Naive thymus-derived CD4-positive, alpha-beta T cell (primary cell): Measurements from ENCODE around the gene TEX30. TPM values are rescaled to one million over a fixed set of nuclear protein-coding genes. Genes with fewer than 3 reads are reported as not detected.

Experiments used
- ATAC-seq: fragments of 150-1000 bp; cut with Tn5 transposase; 2 replicates; pipeline ENCODE4 v1.10.0; 2021; ENCODE audit warnings: mild to moderate bottlenecking, moderate library complexity
- CTCF ChIA-PET: fragments of 350-600 bp; sonication (Branson Sonifier 250); formaldehyde crosslinking; loops from one replicate; lab custom pipeline; 2021; ENCODE audit warnings: antibody characterized with exemption; lab: Charles Lee
- POLR2A ChIA-PET: fragments of 350-600 bp; sonication (Branson Sonifier 250); formaldehyde crosslinking; loops from one replicate; lab custom pipeline; 2021; ENCODE audit warnings: antibody characterized with exemption, inconsistent platforms; lab: Charles Lee
- DNase-seq, 9 donors: peaks; one replicate each; pipeline versions ENCODE4 v3.0.0 to v3.0.0-alpha.2; 2020 to 2022; ENCODE audit warnings: mixed read lengths in 1 of 9
- H3K27ac ChIP-seq: one replicate; pipeline ENCODE4 v1.7.0; 2013; ENCODE audit warnings: mild to moderate bottlenecking, low read depth, low read length, moderate library complexity
- H3K27me3 ChIP-seq, 2 donors: one replicate each; pipeline ENCODE4 v1.7.0; 2013; ENCODE audit warnings: low read length in 2 of 2, mild to moderate bottlenecking in 2 of 2, moderate library complexity in 2 of 2; ENCODE audit not compliant: control insufficient read depth in 2 of 2, insufficient read depth in 2 of 2
- H3K36me3 ChIP-seq, 3 experiments: 1 replicate in 2 of 3; 2 replicates in 1 of 3; pipeline ENCODE4 v1.7.0; 2013; ENCODE audit warnings: low read length in 3 of 3, mild to moderate bottlenecking in 3 of 3, moderate library complexity in 1 of 3; ENCODE audit not compliant: insufficient read depth in 3 of 3, control insufficient read depth in 2 of 3
- H3K4me1 ChIP-seq, 2 donors: one replicate each; pipeline ENCODE4 v1.7.0; 2013; ENCODE audit warnings: low read length in 2 of 2, mild to moderate bottlenecking in 2 of 2, moderate library complexity in 1 of 2; ENCODE audit not compliant: control insufficient read depth in 2 of 2, insufficient read depth in 2 of 2
- H3K4me3 ChIP-seq: 2 replicates; pipeline ENCODE4 v1.7.0; 2013; ENCODE audit warnings: mild to moderate bottlenecking, low read length
- H3K9me3 ChIP-seq, 3 experiments: 1 replicate in 2 of 3; 2 replicates in 1 of 3; pipeline ENCODE4 v1.7.0; 2013; ENCODE audit warnings: low read length in 3 of 3; ENCODE audit not compliant: control insufficient read depth in 2 of 3
- H3K27ac Mint-ChIP-seq, 9 donors: one replicate each; pipeline ENCODE4 v1.8.0; 2020 to 2022; ENCODE audit warnings: mixed read lengths in 9 of 9, mild to moderate bottlenecking in 8 of 9, moderate library complexity in 5 of 9, inconsistent platforms in 2 of 9
- H3K27me3 Mint-ChIP-seq, 5 donors: one replicate each; pipeline ENCODE4 v1.8.0; 2021 to 2022; ENCODE audit warnings: mixed read lengths in 5 of 5, mild to moderate bottlenecking in 1 of 5
- H3K36me3 Mint-ChIP-seq, 5 donors: one replicate each; pipeline ENCODE4 v1.8.0; 2020 to 2022; ENCODE audit warnings: mixed read lengths in 5 of 5, mild to moderate bottlenecking in 3 of 5, inconsistent platforms in 1 of 5
- H3K4me1 Mint-ChIP-seq, 7 donors: one replicate each; pipeline ENCODE4 v1.8.0; 2020 to 2022; ENCODE audit warnings: mixed read lengths in 7 of 7, mild to moderate bottlenecking in 3 of 7, inconsistent platforms in 1 of 7
- H3K4me3 Mint-ChIP-seq, 10 donors: one replicate each; pipeline ENCODE4 v1.8.0; 2020 to 2022; ENCODE audit warnings: mild to moderate bottlenecking in 10 of 10, mixed read lengths in 10 of 10, moderate library complexity in 6 of 10, inconsistent platforms in 2 of 10
- H3K9me3 Mint-ChIP-seq, 11 donors: one replicate each; pipeline ENCODE4 v1.8.0; 2020 to 2022; ENCODE audit warnings: mixed read lengths in 11 of 11, mild to moderate bottlenecking in 4 of 11, inconsistent platforms in 1 of 11, moderate library complexity in 1 of 11
- intact Hi-C, 2 donors: fragments of 100-400 bp; cut with micrococcal nuclease; formaldehyde crosslinking; loops; one replicate each; pipeline ENCODE4 v1.15.1; 2023
- polyA plus RNA-seq, 2 donors: library from polyadenylated mRNA; unstranded; fragments of 300-500 nt; fragmentation: Illumina TruSeq; gene quantifications; one replicate each; pipeline ENCODE4 v1.2.3, GENCODE V29; 2021
- total RNA-seq, 6 experiments: library from RNA in 5 of 6; stranded (reverse) in 5 of 6; gene quantifications; 1 replicate in 5 of 6; 2 replicates in 1 of 6; pipeline ENCODE4 v1.2.3 and lab custom pipeline; 2021 to 2026

Gene TEX30
- total and polyA plus RNA-seq, 7 experiments from 2014 or later: 3.7 to 30.8 (median 8.7) TPM

DNA sequence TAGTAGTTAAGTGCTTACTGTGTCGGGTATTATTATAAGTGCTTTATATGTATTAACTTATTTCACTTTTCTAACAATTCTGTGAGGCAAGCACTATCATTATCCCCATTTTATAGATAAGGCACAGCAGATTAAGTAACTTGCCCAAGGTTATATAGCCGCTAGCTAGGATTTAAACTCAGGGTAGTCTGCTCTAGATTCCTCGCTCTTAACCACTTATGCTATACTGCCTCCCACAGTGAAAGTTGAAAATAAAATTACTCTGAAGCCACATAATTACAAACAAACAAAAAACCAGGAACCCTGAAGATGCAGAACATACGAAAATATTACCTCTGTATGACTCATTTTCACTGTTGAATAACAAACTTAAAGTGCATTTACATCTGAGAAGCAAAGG is 3.9 kb downstream of the TEX30 start:
- ChIA-PET POLR2A (interaction anchor here (2.3 kb wide), 1 partner anchor 76 kb away, joined by 11 read pairs; the partner anchor contains the start of gene ERCC5), CTCF (interaction anchor here (0.6 kb wide), 1 partner anchor 76 kb away, joined by 3 read pairs; the partner anchor contains the start of gene ERCC5)
- H3K4me1 Mint-ChIP-seq: peaks cover 14 to 41% (median 35%) of the 10 kb centered on the region in 7 donors
- H3K27ac Mint-ChIP-seq: peak overlapping the region in 1 of 9 donors; percentile 4
- H3K27ac ChIP-seq: no peak overlapping the region
- H3K27me3 ChIP-seq: no peaks in the 10 kb centered on the region
- peaks cover 0 to under 1% (median 0%) of the 10 kb centered on the region in 11 donors for H3K9me3 Mint-ChIP-seq
- DNase-seq (no peak), ATAC-seq (no peak)
- no peaks in the 10 kb centered on the region for H3K9me3 ChIP-seq
- peaks cover 0 to 7% (median 0%) of the 10 kb centered on the region in 3 experiments for H3K36me3 ChIP-seq
- H3K4me3 Mint-ChIP-seq: no peak overlapping the region
- intact Hi-C loops: loop anchor here (5.0 kb wide), 3 partner anchors 42 to 377 kb away; no protein-coding TSS in a partner anchor
- H3K4me3 ChIP-seq: no peak overlapping the region
- no peaks in the 10 kb centered on the region for H3K27me3 Mint-ChIP-seq
- H3K36me3 Mint-ChIP-seq: peaks cover 0 to 6% (median 0%) of the 10 kb centered on the region in 5 donors
- peaks cover 0 to 7% of the 10 kb centered on the region in 2 donors for H3K4me1 ChIP-seq

DNA sequence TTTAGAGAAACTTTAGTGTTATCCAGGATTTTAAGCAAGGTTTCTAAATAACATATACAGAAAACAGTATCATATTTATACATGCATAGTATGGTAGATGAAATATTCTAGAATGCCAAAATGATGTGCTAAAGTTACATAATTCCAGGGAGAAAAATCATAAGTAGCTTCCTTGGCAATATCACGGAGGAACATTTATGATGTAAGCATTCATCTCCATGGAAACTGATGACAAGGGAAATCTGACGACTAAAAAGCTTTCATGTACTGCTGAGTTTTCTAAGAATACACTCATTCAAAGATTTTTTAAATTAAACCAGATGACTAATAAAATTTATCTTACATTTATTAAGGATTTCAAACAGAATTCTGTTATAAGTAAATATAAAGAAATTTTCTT is 4.7 kb downstream of the TEX30 start:
- no peak overlapping the region for H3K4me3 Mint-ChIP-seq
- intact Hi-C loops: no loop called here
- ChIA-PET POLR2A (interaction anchor here (0.6 to 2.3 kb wide), 3 partner anchors 77 to 624 kb away, joined by 3 to 11 read pairs (median 4); partner anchors contain the start of gene ERCC5), CTCF (no interaction called here)
- Histone ChIP-seq H3K4me1 (peaks cover 0 to 3% of the 10 kb centered on the region in 2 donors), H3K36me3 (peaks cover 0 to 7% (median 0%) of the 10 kb centered on the region in 3 experiments), H3K4me3 (no peak overlapping the region), H3K27me3 (no peaks in the 10 kb centered on the region), H3K27ac (no peak overlapping the region), H3K9me3 (no peaks in the 10 kb centered on the region)
- no peaks in the 10 kb centered on the region for H3K27me3 Mint-ChIP-seq
- H3K27ac Mint-ChIP-seq: no peak overlapping the region
- H3K36me3 Mint-ChIP-seq: peaks cover 0 to 6% (median 0%) of the 10 kb centered on the region in 5 donors
- ATAC-seq (no peak), DNase-seq (no peak)
- H3K4me1 Mint-ChIP-seq: peaks cover 12 to 37% (median 28%) of the 10 kb centered on the region in 7 donors
- H3K9me3 Mint-ChIP-seq: no peaks in the 10 kb centered on the region

DNA sequence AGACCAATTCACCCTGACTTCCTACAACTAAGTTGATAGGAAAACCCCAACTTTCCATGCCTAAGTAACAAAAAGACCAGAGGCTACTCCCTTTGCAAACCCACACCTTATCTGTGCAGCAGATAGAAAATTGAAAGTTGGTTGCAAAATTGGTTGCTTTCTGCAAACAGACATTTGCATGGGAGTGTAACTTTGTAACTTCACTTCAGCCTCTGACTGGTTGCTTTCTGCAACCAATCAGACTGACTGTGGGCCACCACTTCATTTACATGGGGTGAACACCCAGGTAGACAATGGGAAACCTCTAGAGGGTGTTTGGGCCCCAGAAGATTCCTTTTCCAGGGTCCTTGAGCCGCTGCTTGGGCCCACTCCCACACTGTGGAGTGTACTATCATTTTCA is 9.8 kb downstream of the TEX30 start:
- peaks cover 0 to 6% (median 0%) of the 10 kb centered on the region in 5 donors for H3K36me3 Mint-ChIP-seq
- H3K9me3 Mint-ChIP-seq: no peaks in the 10 kb centered on the region
- Histone ChIP-seq H3K27ac (no peak overlapping the region), H3K36me3 (no peaks in the 10 kb centered on the region), H3K9me3 (no peaks in the 10 kb centered on the region), H3K4me1 (no peaks in the 10 kb centered on the region), H3K27me3 (no peaks in the 10 kb centered on the region), H3K4me3 (no peak overlapping the region)
- no peaks in the 10 kb centered on the region for H3K27me3 Mint-ChIP-seq
- peaks cover 0 to 4% (median 0%) of the 10 kb centered on the region in 7 donors for H3K4me1 Mint-ChIP-seq
- POLR2A ChIA-PET: interaction anchor here (1.3 kb wide), 1 partner anchor 10 kb away, joined by 6 read pairs; the partner anchor contains the start of gene TEX30
- H3K27ac Mint-ChIP-seq: no peak overlapping the region
- ATAC-seq (no peak), DNase-seq (no peak)
- CTCF ChIA-PET: no interaction called here
- intact Hi-C loops: no loop called here
- H3K4me3 Mint-ChIP-seq: no peak overlapping the region

DNA sequence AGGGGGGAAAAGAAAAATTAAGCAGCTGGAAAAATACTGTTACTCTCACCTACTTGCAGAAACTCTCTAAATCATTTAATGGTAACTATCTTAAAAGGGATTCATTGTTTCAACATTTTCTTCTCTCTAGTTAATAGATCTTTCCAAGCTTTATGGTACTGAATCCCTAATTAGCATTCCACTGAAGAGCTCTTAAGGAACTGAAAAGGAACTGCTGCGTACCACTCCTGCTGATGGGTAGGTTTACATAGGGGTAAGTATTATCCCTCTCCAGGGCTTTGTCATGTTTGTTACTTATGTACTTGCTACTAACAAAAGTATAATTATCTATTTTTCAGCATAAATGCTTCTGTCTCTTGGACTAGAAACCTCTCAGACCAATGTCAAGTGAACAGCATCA is 12.5 kb downstream of the TEX30 start:
- Histone ChIP-seq H3K9me3 (no peaks in the 10 kb centered on the region), H3K27me3 (no peaks in the 10 kb centered on the region), H3K36me3 (no peaks in the 10 kb centered on the region), H3K4me1 (no peaks in the 10 kb centered on the region), H3K4me3 (no peak overlapping the region), H3K27ac (no peak overlapping the region)
- H3K4me3 Mint-ChIP-seq: no peak overlapping the region
- DNase-seq (no peak), ATAC-seq (no peak)
- H3K27me3 Mint-ChIP-seq: peaks cover 0 to 5% (median 0%) of the 10 kb centered on the region in 5 donors
- H3K9me3 Mint-ChIP-seq: no peaks in the 10 kb centered on the region
- ChIA-PET POLR2A (no interaction called here), CTCF (no interaction called here)
- H3K36me3 Mint-ChIP-seq: no peaks in the 10 kb centered on the region
- H3K4me1 Mint-ChIP-seq: peaks cover 0 to 4% (median 0%) of the 10 kb centered on the region in 7 donors
- intact Hi-C loops: no loop called here
- H3K27ac Mint-ChIP-seq: no peak overlapping the region

DNA sequence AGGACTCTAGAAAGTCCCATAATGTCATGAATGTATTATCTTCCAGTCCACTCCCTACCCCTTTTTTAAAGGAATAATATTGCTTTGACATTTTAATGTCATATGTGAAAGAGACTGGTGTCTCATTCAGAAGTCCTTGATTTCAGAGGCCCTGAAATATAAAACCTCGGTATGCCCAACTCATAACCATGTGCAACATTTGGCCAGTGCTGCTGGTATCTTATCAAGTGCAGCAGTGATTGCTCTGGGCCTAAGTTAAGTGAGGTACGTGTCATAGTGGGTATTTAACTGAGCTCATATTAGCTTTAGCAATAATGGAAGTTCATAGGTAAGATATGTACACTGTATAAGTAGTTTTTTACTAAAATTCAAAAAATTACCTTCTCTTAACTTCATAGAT is 14.7 kb downstream of the TEX30 start:
- Mint-ChIP-seq H3K4me3 (no peak overlapping the region), H3K27me3 (peaks cover 0 to 5% (median 0%) of the 10 kb centered on the region in 5 donors), H3K9me3 (no peaks in the 10 kb centered on the region), H3K27ac (no peak overlapping the region), H3K4me1 (no peaks in the 10 kb centered on the region), H3K36me3 (no peaks in the 10 kb centered on the region)
- ATAC-seq (no peak), DNase-seq (no peak)
- Histone ChIP-seq H3K4me1 (no peaks in the 10 kb centered on the region), H3K27ac (no peak overlapping the region), H3K4me3 (no peak overlapping the region), H3K9me3 (no peaks in the 10 kb centered on the region), H3K36me3 (no peaks in the 10 kb centered on the region), H3K27me3 (no peaks in the 10 kb centered on the region)
- ChIA-PET POLR2A (no interaction called here), CTCF (no interaction called here)
- intact Hi-C loops: no loop called here

DNA sequence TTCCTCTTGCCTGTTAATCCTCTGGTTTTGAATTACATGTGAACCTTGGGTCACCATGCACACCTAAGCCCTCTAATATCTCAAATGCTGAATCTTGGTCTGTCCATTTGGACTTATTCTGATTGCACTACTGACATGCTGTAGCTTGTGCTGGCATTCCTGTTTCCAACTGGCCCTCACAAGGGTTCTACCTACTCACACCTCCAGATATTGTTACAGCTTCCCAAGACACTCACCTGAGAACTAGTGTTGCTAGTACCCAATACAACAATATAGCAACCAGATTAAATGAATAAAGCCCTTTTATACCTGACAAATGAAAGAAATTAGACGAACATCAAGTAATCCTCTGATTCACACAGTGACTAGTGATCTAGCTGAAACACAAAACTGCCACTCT is 16.6 kb downstream of the TEX30 start:
- no peak for ATAC-seq
- no peak for DNase-seq
- Mint-ChIP-seq H3K27me3 (peaks cover 0 to 5% (median 3%) of the 10 kb centered on the region in 5 donors), H3K9me3 (peaks cover 0 to 6% (median 2%) of the 10 kb centered on the region in 11 donors), H3K27ac (no peak overlapping the region), H3K36me3 (peaks cover 0 to 2% (median 0%) of the 10 kb centered on the region in 5 donors), H3K4me3 (no peak overlapping the region), H3K4me1 (no peaks in the 10 kb centered on the region)
- no peaks in the 10 kb centered on the region for H3K27me3 ChIP-seq
- ChIA-PET CTCF (no interaction called here), POLR2A (no interaction called here)
- no peaks in the 10 kb centered on the region for H3K36me3 ChIP-seq
- intact Hi-C loops: no loop called here
- H3K4me1 ChIP-seq: no peaks in the 10 kb centered on the region
- no peak overlapping the region for H3K4me3 ChIP-seq
- H3K27ac ChIP-seq: no peak overlapping the region
- no peaks in the 10 kb centered on the region for H3K9me3 ChIP-seq

DNA sequence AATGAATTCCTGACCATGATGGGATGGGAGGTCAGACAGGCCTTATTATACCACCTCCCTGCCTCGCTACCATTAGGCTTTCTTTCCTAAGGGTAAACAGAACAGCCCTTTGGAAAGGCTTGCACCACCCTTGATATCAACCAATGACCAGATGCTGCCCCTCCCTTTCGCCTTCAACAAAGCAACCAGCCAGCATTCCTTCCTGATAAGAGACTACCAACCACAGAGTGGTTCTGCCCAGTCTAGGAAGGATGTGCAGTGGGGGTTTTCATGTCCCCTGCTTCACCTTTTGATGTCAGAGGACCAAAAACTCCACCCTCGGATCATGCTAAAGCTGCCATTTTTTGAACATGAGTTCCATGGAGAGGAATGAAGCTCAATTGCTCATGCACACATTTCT is 21.7 kb downstream of the TEX30 start:
- Mint-ChIP-seq H3K9me3 (peaks cover 3 to 16% (median 8%) of the 10 kb centered on the region in 11 donors), H3K4me1 (peaks cover 0 to 2% (median 0%) of the 10 kb centered on the region in 7 donors), H3K36me3 (peaks cover 8 to 21% (median 10%) of the 10 kb centered on the region in 5 donors), H3K27me3 (peaks cover 24 to 37% (median 32%) of the 10 kb centered on the region in 5 donors), H3K4me3 (no peak overlapping the region), H3K27ac (no peak overlapping the region)
- CTCF ChIA-PET: no interaction called here
- Histone ChIP-seq H3K27ac (no peak overlapping the region), H3K9me3 (no peaks in the 10 kb centered on the region), H3K4me3 (no peak overlapping the region), H3K4me1 (no peaks in the 10 kb centered on the region), H3K36me3 (no peaks in the 10 kb centered on the region), H3K27me3 (no peaks in the 10 kb centered on the region)
- intact Hi-C loops: no loop called here
- POLR2A ChIA-PET: no interaction called here
- no peak for ATAC-seq
- no peak for DNase-seq
